Measurements from ENCODE around the gene SF3B3. TPM values are rescaled to one million over a fixed set of nuclear protein-coding genes. Genes with fewer than 3 reads are reported as not detected.
A peak's percentile ranks its signal among the peaks of the same experiment; 100 is the strongest.

The SF3B3 gene
- polyA plus RNA-seq, 6 donors from 2014 or later: 29.3 to 136 (median 74.0) TPM

- Mint-ChIP-seq H3K36me3 (peaks cover 23 to 35% of the 10 kb centered on the region in 2 donors), H3K4me1 (peaks cover 0 to 3% (median 0%) of the 10 kb centered on the region in 3 donors), H3K4me3 (no peak overlapping the region), H3K9me3 (no peaks in the 10 kb centered on the region), H3K27ac (no peak overlapping the region), H3K27me3 (no peaks in the 10 kb centered on the region)
- ATAC-seq (ENCODE audit: low read depth in 2 of 2): no peak
- no peak for DNase-seq
Observed at GRCh38 chr16:70553645-70554044, 30.0 kb downstream of the SF3B3 start.

GRCh38 chr16:70556063-70556462 lies 32.4 kb downstream of the SF3B3 start:
- no peak overlapping the region for H3K27ac Mint-ChIP-seq
- no peaks in the 10 kb centered on the region for H3K4me1 Mint-ChIP-seq
- no peak overlapping the region for H3K4me3 Mint-ChIP-seq
- no peaks in the 10 kb centered on the region for H3K9me3 Mint-ChIP-seq
- no peak for DNase-seq
- no peaks in the 10 kb centered on the region for H3K27me3 Mint-ChIP-seq
- ATAC-seq (ENCODE audit: low read depth in 2 of 2): no peak
- peaks cover 18 to 31% of the 10 kb centered on the region in 2 donors for H3K36me3 Mint-ChIP-seq

DNA sequence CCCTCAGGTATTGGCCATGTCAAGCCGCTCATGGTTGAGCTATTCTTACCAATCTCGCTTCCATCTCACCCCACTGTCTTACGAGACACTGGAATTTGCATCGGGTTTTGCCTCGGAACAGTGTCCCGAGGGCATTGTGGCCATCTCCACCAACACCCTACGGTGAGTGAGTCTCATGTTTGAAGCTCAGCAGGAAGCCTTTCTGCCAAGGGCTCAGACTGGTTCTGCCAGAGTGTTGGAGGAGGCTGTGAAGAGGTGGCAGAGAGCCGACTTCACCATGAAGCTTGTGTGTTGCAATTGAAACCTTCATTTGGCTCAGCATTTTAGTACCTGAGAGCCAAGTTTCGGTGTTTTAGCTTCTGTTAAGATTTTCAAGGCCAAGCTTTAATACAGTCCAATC lies 38.0 kb downstream of the SF3B3 start:
- H3K9me3 Mint-ChIP-seq: no peaks in the 10 kb centered on the region
- H3K4me3 Mint-ChIP-seq: no peak overlapping the region
- DNase-seq: no peak
- peaks cover 14 to 22% of the 10 kb centered on the region in 2 donors for H3K36me3 Mint-ChIP-seq
- no peak overlapping the region for H3K27ac Mint-ChIP-seq
- no peaks in the 10 kb centered on the region for H3K27me3 Mint-ChIP-seq
- no peaks in the 10 kb centered on the region for H3K4me1 Mint-ChIP-seq
- ATAC-seq (ENCODE audit: low read depth in 2 of 2): no peak

- H3K27me3 Mint-ChIP-seq: no peaks in the 10 kb centered on the region
- H3K36me3 Mint-ChIP-seq: peaks cover 9 to 27% of the 10 kb centered on the region in 2 donors
- ATAC-seq (ENCODE audit: low read depth in 2 of 2) (no peak), DNase-seq (no peak)
- no peak overlapping the region for H3K4me3 Mint-ChIP-seq
- peaks cover 0 to 5% (median 0%) of the 10 kb centered on the region in 3 donors for H3K4me1 Mint-ChIP-seq
- no peaks in the 10 kb centered on the region for H3K9me3 Mint-ChIP-seq
- H3K27ac Mint-ChIP-seq: no peak overlapping the region
Observed at GRCh38 chr16:70563636-70564035, 40.0 kb downstream of the SF3B3 start.

GRCh38 chr16:70565053-70565452 lies 41.4 kb downstream of the SF3B3 start:
- no peak overlapping the region for H3K4me3 Mint-ChIP-seq
- DNase-seq (no peak), ATAC-seq (ENCODE audit: low read depth in 2 of 2) (no peak)
- no peaks in the 10 kb centered on the region for H3K27me3 Mint-ChIP-seq
- peaks cover 0 to 5% (median 0%) of the 10 kb centered on the region in 3 donors for H3K4me1 Mint-ChIP-seq
- H3K36me3 Mint-ChIP-seq: peaks cover 10 to 27% of the 10 kb centered on the region in 2 donors
- H3K27ac Mint-ChIP-seq: peak overlapping the region in 1 of 6 donors; percentile 22
- H3K9me3 Mint-ChIP-seq: no peaks in the 10 kb centered on the region

DNA sequence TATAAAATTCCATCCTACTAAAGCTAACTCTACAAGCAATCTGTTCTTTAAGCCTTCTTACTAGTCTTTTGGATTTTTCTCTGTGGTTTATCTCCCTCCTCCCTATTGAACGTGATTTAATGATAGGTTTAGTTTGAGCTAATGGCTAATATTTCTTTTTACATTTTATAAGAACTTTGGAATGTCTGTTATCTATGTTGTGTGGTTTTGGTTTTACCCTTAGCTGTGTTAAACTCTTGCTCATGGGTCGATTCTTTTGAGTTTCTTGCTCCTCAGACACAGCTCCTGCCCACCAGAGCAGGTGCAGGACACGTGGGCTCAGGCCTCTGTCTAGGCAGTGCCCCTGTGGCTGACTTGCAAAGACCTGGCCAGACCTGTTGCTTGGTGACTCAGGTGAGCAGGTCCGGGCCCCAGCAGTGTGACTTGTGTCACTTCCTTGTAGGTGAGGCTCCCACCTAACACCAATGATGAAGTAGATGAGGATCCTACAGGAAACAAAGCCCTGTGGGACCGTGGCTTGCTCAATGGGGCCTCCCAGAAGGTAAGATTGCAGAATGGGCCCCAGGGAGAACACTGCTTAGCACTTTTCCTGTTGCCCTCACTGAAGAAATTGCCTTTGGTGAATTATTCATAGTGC lies 45.1 kb downstream of the SF3B3 start:
- peaks cover 31 to 38% of the 10 kb centered on the region in 2 donors for H3K36me3 Mint-ChIP-seq
- no peaks in the 10 kb centered on the region for H3K27me3 Mint-ChIP-seq
- ATAC-seq (ENCODE audit: low read depth in 2 of 2) (no peak), DNase-seq (no peak)
- H3K27ac Mint-ChIP-seq: peak overlapping the region in 3 of 6 donors; percentile 20 to 61 (median 21)
- peaks cover 0 to 5% (median 3%) of the 10 kb centered on the region in 3 donors for H3K4me1 Mint-ChIP-seq
- H3K9me3 Mint-ChIP-seq: no peaks in the 10 kb centered on the region
- no peak overlapping the region for H3K4me3 Mint-ChIP-seq

- no peak overlapping the region for H3K27ac Mint-ChIP-seq
- H3K27me3 Mint-ChIP-seq: no peaks in the 10 kb centered on the region
- H3K4me3 Mint-ChIP-seq: no peak overlapping the region
- H3K4me1 Mint-ChIP-seq: peaks cover 0 to 5% (median 3%) of the 10 kb centered on the region in 3 donors
- no peaks in the 10 kb centered on the region for H3K9me3 Mint-ChIP-seq
- peaks cover 31 to 33% of the 10 kb centered on the region in 2 donors for H3K36me3 Mint-ChIP-seq
- ATAC-seq (ENCODE audit: low read depth in 2 of 2): no peak
- no peak for DNase-seq
Observed at GRCh38 chr16:70569752-70570151, 46.1 kb downstream of the SF3B3 start.

DNA sequence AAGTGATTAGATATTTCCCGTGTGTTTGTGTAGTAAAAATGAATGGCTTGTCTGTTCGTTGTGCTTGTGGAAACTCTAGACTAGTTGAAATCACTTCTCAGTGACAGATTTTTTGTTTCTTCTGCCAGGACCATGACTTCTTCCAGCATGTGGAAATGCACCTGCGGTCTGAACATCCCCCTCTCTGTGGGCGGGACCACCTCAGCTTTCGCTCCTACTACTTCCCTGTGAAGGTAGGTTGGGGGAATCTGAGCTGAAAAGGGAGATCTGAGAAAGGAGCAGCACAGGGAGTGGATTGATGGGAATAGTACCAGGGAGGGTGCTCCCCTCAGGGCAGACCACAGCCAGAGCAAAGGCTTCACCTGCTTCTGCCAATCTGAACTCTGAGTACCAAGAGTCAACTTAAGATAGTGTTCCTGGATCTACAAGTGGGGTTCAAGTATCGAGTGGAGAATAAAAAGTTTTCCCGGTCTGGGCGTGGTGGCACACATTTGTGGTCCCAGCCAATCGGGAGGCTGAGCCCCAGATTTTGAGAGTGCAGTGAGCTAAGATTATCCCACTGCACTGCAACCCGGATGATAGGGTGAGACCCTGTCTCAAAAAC lies 47.5 kb downstream of the SF3B3 start:
- ATAC-seq (ENCODE audit: low read depth in 2 of 2) (no peak), DNase-seq (no peak)
- Mint-ChIP-seq H3K9me3 (no peaks in the 10 kb centered on the region), H3K27me3 (no peaks in the 10 kb centered on the region), H3K4me3 (no peak overlapping the region), H3K27ac (peak overlapping the region in 1 of 6 donors; percentile 50), H3K36me3 (peaks cover 28 to 31% of the 10 kb centered on the region in 2 donors), H3K4me1 (peaks cover 0 to 5% (median 3%) of the 10 kb centered on the region in 3 donors)

GRCh38 chr16:70571623-70572022 lies 48.0 kb downstream of the SF3B3 start:
- Mint-ChIP-seq H3K27ac (peak overlapping the region in 3 of 6 donors; percentile 25 to 66 (median 34)), H3K36me3 (peaks cover 28 to 31% of the 10 kb centered on the region in 2 donors), H3K9me3 (no peaks in the 10 kb centered on the region), H3K4me3 (no peak overlapping the region), H3K4me1 (peaks cover 4 to 7% (median 5%) of the 10 kb centered on the region in 3 donors), H3K27me3 (no peaks in the 10 kb centered on the region)
- no peak for DNase-seq
- ATAC-seq (ENCODE audit: low read depth in 2 of 2): no peak

- peaks cover 22 to 31% of the 10 kb centered on the region in 2 donors for H3K36me3 Mint-ChIP-seq
- DNase-seq (no peak), ATAC-seq (ENCODE audit: low read depth in 2 of 2) (no peak)
- H3K4me1 Mint-ChIP-seq: peaks cover 4 to 7% (median 5%) of the 10 kb centered on the region in 3 donors
- H3K27ac Mint-ChIP-seq: peak overlapping the region in 5 of 6 donors; percentile 25 to 88 (median 49)
- H3K4me3 Mint-ChIP-seq: no peak overlapping the region
- H3K27me3 Mint-ChIP-seq: no peaks in the 10 kb centered on the region
- no peaks in the 10 kb centered on the region for H3K9me3 Mint-ChIP-seq
Observed at GRCh38 chr16:70572050-70572925, 48.7 kb downstream of the SF3B3 start.

DNA sequence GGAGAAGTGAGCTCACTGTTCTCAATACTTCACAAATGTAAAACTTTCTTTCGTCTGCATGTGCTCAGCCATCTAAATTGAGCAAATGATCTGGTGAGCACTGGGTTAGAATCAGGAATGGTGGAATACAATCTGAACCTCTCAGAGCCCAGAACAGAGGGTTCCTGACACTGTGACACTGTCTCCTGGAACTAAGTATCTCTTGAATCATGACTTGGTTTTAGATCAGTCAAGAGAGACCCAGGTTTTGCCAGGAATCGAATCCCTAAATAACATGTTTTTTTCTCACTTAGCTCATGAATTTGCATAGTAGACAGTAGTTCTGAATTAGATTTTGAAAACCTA lies 49.3 kb downstream of the SF3B3 start:
- peaks cover 18 to 29% of the 10 kb centered on the region in 2 donors for H3K36me3 Mint-ChIP-seq
- no peaks in the 10 kb centered on the region for H3K9me3 Mint-ChIP-seq
- no peak overlapping the region for H3K4me3 Mint-ChIP-seq
- H3K27me3 Mint-ChIP-seq: no peaks in the 10 kb centered on the region
- peak overlapping the region in 2 of 6 donors; percentile 49 to 79 for H3K27ac Mint-ChIP-seq
- peaks cover 4 to 7% (median 5%) of the 10 kb centered on the region in 3 donors for H3K4me1 Mint-ChIP-seq
- DNase-seq (no peak), ATAC-seq (ENCODE audit: low read depth in 2 of 2) (no peak)

DNA sequence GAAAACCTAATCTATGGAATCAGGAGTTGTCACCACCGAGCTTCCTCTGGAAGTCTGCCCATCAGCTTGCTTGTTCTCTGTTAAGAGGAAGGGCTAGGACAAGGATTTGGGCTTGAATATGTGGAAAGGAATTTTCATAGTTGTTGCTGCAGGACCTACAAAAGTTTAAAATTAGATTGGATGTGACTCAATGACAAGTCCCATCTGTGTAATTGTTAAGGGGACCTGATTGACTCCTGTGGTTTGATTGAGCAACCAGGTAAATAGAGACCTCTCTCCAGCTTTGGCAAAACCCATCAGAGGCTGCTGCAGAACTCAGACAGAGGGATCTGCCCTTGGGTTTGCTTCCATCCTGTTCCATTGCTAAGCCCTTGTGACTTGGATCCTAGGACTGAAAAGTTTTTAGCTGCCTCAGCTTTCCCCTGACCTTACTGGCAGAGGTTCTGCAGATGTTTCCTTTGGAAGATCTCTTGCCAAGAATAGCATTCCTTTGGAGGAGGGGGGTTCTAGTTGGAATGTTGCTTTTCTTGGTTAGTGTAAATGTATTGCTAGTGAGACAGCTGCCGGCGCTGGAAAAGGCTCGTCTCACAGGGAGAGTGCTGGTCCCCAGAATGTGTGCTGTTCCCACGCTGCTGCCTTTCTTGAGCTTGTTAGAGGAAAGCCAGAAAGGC lies 50.0 kb downstream of the SF3B3 start:
- peaks cover 18 to 22% of the 10 kb centered on the region in 2 donors for H3K36me3 Mint-ChIP-seq
- H3K9me3 Mint-ChIP-seq: no peaks in the 10 kb centered on the region
- H3K27me3 Mint-ChIP-seq: no peaks in the 10 kb centered on the region
- H3K27ac Mint-ChIP-seq: peak overlapping the region in 3 of 6 donors; percentile 26 to 89 (median 82)
- no peak for DNase-seq
- H3K4me1 Mint-ChIP-seq: peaks cover 0 to 7% (median 4%) of the 10 kb centered on the region in 3 donors
- H3K4me3 Mint-ChIP-seq: peak overlapping the region in 1 of 8 donors; percentile 9
- no peak for ATAC-seq (ENCODE audit: low read depth in 2 of 2)

All from naive B cell (primary cell).